Mammary epithelial cell (primary cell): ENCODE data around the gene PARG.

Experiments
- CTCF ChIP-seq, 2 donors: IDR thresholded peaks in 1 of 2; conservative IDR thresholded peaks in 1 of 2; 2 replicates each; pipeline ENCODE4 v1.5.1; 2011 to 2012; ENCODE audit warnings: inconsistent platforms in 2 of 2, low read length in 2 of 2, mild to moderate bottlenecking in 2 of 2, control low read depth in 1 of 2, low read depth in 1 of 2; ENCODE audit not compliant: insufficient read depth in 1 of 2; ENCODE audit errors: extremely low read depth in 1 of 2
- EZH2 ChIP-seq: IDR thresholded peaks from 2 replicates; pipeline ENCODE4 v1.6.1; 2012; ENCODE audit warnings: low read length, inconsistent platforms, borderline replicate concordance

DNA sequence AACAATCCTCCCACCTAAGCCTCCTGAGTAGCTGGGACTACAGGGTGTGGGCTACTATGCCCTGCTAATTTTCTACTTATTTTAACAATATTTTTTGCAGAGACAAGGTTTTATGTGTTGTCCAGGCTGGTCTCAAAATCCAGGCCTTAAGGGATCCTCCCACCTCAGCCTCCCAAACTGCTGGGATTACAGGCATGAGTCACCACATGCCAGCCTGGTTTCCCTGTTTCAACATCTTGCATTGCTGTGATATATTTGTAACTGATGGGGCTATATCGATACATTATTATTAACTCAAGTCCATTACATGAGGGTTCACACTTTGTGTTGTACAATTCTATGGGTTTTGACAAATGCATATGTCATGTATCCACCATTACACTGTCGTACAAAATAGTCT is 137.8 kb downstream of the PARG start:
- TF ChIP-seq CTCF (conservative IDR thresholded peaks at IDR 0.05 in 1 of 2, IDR thresholded peaks at IDR 0.05 in 1 of 2; ENCODE audit: extremely low read depth in 1 of 2, insufficient read depth in 1 of 2, low read depth in 1 of 2, low read length in 2 of 2) (no peak), EZH2 (no peak)
